Right kidney (tissue), 1 donor: ENCODE measurements around the gene ETFA.
"Not testable (repeated sequence)": the region's sequence is repeated elsewhere in the genome, so short reads cannot be mapped to it uniquely, and the experiment has no call there.

Source experiments
- DNase-seq: peaks from one replicate; pipeline ENCODE4 v3.0.0-alpha.2; 2016

The ETFA gene

GRCh38 chr15:76282465-76282864, 28.8 kb downstream of the ETFA start:
- DNase-seq: no peak

GRCh38 chr15:76278651-76279050, 32.6 kb downstream of the ETFA start:
- DNase-seq: no peak

GRCh38 chr15:76274821-76275220, 36.4 kb downstream of the ETFA start:
- DNase-seq: no peak

GRCh38 chr15:76274226-76274625, 37.0 kb downstream of the ETFA start:
- no peak for DNase-seq

- DNase-seq: no peak
These were observed 40.4 kb downstream of the ETFA start for GRCh38 chr15:76270876-76271275.

GRCh38 chr15:76267077-76267476, 44.2 kb downstream of the ETFA start:
- no peak for DNase-seq

- not testable (repeated sequence) for DNase-seq
These were observed 45.5 kb downstream of the ETFA start for GRCh38 chr15:76265769-76266168.

GRCh38 chr15:76260246-76260938, 50.9 kb downstream of the ETFA start:
- no peak for DNase-seq

- DNase-seq: no peak
These were observed 51.9 kb downstream of the ETFA start for GRCh38 chr15:76259392-76259791.

- no peak for DNase-seq
These were observed 52.8 kb downstream of the ETFA start for GRCh38 chr15:76258460-76258859.

GRCh38 chr15:76253691-76254473, 57.4 kb downstream of the ETFA start:
- no peak for DNase-seq

- DNase-seq: no peak
These were observed 59.0 kb downstream of the ETFA start for GRCh38 chr15:76252249-76252648.

GRCh38 chr15:76251717-76252116, 59.6 kb downstream of the ETFA start:
- no peak for DNase-seq

- DNase-seq: no peak
These were observed 66.1 kb downstream of the ETFA start for GRCh38 chr15:76245072-76245610.

- DNase-seq: no peak
These were observed 71.5 kb downstream of the ETFA start for GRCh38 chr15:76239786-76240185.

GRCh38 chr15:76236350-76236749, 74.9 kb downstream of the ETFA start:
- no peak for DNase-seq

- no peak for DNase-seq
These were observed 76.0 kb downstream of the ETFA start for GRCh38 chr15:76235186-76235826.

- no peak for DNase-seq
These were observed 76.9 kb downstream of the ETFA start for GRCh38 chr15:76234337-76234889.

GRCh38 chr15:76233921-76234320, 77.3 kb downstream of the ETFA start:
- no peak for DNase-seq

GRCh38 chr15:76229266-76229665, 82.0 kb downstream of the ETFA start:
- DNase-seq: no peak

GRCh38 chr15:76223521-76223920, 87.7 kb downstream of the ETFA start:
- DNase-seq: no peak

- no peak for DNase-seq
These were observed 89.1 kb downstream of the ETFA start for GRCh38 chr15:76222159-76222558.
